Cortex of kidney (tissue), 1 donor: ENCODE data around the gene CRHBP.

Experiments used
- DNase-seq: peaks from one replicate; lab custom pipeline; 2025; lab: John Stamatoyannopoulos, UW

The CRHBP gene

GRCh38 chr5:77015938-77016569 is 63.2 kb downstream of the CRHBP start:
- no peak for DNase-seq

- no peak for DNase-seq
These were observed 64.1 kb downstream of the CRHBP start for GRCh38 chr5:77016962-77017361.

GRCh38 chr5:77017668-77018067 is 64.8 kb downstream of the CRHBP start:
- no peak for DNase-seq
